NOMO-1 treated with dmso at 0.1 percent for 144 hours (cell line): ENCODE data around the gene ZBTB20.

Experiments
- DNase-seq: peaks from one replicate; lab custom pipeline; 2025; ENCODE audit not compliant: unreplicated experiment; lab: John Stamatoyannopoulos, UW

The ZBTB20 gene

GRCh38 chr3:115089481-115089880, 57.6 kb downstream of the ZBTB20 start:
- DNase-seq: no peak

DNA sequence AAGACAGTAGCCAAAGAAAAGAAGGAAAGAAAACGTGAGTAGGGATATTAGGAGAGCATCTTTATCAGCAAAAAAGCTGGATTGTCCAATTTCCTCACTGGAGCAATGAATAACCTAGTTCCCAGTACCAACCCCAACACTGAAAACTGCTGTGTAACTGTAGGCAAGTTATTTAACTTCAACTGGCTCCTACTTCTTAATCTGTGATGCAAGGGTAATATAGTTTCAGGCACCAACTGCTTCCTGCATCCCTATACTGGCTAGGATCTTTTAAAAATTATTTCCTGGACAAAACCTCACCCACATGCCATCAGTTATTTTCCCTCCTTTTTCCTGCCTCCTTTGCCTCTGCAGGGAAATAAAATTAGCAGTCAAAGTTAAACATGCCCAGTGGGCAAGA, 59.6 kb downstream of the ZBTB20 start:
- no peak for DNase-seq

DNA sequence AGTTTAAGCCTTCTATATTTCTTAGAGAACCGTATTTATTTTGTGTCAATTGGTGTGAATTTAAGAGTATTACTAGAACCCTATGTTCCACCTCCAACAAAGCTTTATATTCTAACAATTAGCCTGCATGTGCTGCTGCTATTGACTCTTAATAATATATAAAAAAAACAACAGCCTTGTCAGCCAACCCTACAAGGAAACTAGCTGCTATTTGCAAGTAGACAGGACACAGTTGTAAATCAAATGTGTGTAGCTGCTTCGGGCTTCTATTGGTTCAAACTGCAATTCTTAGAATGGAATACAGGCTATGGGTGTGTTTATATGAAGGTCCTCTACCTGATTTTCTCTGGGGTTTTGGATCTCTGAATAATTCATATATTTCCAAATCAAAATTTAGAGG, 60.7 kb downstream of the ZBTB20 start:
- DNase-seq: no peak

- DNase-seq: no peak
Observed at GRCh38 chr3:115085197-115085865, 61.8 kb downstream of the ZBTB20 start.

- no peak for DNase-seq
Observed at GRCh38 chr3:115084686-115085085, 62.4 kb downstream of the ZBTB20 start.

GRCh38 chr3:115082260-115082659, 64.8 kb downstream of the ZBTB20 start:
- DNase-seq: no peak

GRCh38 chr3:115081444-115081843, 65.6 kb downstream of the ZBTB20 start:
- DNase-seq: no peak

GRCh38 chr3:115077501-115078250, 69.4 kb downstream of the ZBTB20 start:
- no peak for DNase-seq

- DNase-seq: no peak
Observed at GRCh38 chr3:115074502-115074901, 72.6 kb downstream of the ZBTB20 start.

DNA sequence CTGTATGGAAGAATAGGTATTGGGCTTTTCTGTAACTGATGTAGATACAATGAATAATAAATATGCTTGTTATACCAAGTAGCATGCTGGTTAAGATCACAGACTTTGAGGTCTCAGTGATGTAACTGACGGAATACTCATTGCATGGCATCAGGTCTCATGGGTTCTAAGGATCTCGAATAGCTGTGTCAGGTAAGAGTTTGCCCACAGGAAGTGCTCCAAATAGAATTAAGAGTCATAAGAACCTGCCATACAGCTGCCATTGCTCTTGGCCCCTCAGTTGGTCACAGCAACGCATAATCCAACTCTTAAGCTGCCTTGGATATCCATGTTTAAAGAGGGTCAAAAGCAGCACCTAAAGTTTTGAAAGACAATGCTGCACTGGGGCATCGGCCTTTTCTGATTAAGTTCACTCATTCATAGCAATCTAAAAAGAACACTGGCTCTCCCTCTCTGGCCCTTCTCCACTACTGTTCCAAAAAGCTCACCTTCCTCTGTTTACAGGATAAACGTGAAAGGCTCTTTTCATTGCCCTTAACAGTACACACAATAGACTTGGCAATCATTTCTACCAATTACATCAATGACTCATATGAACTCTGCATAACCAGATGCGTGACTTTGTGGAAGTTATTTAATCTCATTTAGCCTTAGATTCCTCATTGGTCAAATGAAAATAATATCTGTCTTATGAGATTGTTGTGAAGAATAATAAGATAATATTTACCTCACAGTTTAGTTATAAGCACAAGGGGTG, 74.6 kb downstream of the ZBTB20 start:
- DNase-seq: no peak

DNA sequence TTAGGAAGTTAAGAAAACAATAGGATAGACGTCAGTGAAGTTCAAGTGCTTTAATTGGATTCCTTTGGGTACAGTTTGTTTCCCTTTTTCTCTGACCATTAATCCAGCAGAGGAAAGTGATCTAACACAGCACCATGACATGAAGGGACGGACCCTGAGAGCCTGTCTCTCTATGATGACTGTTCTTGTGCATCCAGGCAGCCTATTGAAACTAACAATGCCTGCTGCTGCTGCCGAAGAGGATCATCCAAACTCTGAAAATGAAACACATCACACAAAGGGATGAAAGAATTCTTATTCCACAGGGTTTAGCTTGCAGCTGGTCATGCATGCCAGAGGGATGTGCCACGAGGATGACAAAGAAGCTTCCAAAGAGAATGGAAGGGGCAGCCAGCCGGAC, 75.5 kb downstream of the ZBTB20 start:
- DNase-seq: no peak

- no peak for DNase-seq
Observed at GRCh38 chr3:115071166-115071565, 75.9 kb downstream of the ZBTB20 start.

DNA sequence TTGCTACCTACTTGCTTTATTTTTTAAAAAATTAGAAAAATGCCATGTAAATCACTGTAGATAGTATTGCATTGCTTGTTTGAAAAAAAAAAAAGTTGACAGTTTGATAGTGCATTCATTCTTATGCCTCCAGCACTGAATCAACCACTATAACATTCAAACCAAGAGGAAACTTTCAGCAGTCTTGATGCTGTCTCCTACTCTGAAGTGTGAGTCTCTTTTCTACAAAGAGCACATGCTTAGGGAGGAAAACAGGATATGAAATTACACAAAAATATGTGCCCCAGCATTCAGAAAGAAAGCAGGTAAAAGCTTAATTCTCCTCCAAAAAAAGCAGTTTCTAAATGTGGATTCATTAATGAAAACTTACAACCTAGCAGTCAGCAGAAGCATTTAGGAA, 78.3 kb downstream of the ZBTB20 start:
- no peak for DNase-seq

DNA sequence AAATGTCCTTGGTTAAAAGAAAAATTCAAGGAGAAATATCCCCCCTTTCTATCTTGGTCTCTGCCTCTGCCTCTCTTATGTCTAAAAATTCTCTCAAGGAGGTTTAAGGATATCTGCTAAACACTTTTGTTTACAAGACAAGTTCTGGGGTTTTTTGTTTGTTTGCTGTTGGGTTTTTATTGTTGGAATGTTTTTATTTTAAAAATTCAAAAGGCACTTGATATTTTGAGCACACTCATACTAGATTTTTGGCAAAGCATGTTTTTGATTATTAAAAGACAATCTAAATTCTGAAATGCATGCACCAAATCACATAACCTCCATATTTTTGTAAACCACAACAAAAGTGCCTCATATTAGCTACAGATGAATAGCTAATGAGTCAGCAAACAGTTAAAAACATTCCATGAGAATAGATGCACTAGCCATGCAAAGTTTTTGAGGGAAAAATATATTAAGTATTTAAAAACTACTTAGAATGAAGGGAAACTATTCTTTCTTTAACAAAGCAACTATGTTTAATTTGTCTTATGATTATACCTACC, 84.6 kb downstream of the ZBTB20 start:
- DNase-seq: no peak

- no peak for DNase-seq
Observed at GRCh38 chr3:115062009-115062408, 85.1 kb downstream of the ZBTB20 start.

GRCh38 chr3:115052906-115053305, 94.2 kb downstream of the ZBTB20 start:
- DNase-seq: no peak

GRCh38 chr3:115042351-115042750, 104.7 kb downstream of the ZBTB20 start:
- DNase-seq: no peak

DNA sequence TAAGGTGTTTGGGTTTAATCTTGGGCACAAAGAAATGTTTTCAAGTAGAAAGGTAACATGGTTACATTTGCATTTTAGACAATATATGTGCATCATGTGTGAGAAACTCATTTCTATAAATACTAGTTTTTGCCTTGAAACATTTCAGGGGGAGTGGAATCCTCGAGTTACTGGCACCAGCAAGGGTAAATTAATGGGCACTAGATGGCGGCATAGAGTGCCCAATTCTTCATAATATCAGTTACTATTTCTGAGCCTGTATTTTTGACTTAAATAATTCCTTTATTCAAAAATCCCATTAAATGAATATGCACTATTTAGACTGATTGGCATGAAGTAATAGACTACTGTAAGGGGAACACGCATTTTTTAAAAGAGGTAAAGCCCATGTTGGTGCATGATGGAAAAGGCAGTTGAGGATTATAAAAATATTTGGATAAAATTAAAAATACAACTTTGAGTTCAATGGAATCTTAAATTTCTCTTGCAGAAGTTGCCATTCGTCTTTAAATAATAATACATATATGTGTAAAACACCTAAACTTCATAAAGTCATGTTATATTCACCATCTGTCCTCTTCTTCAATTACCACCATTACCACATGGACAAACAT, 106.3 kb downstream of the ZBTB20 start:
- DNase-seq: no peak

DNA sequence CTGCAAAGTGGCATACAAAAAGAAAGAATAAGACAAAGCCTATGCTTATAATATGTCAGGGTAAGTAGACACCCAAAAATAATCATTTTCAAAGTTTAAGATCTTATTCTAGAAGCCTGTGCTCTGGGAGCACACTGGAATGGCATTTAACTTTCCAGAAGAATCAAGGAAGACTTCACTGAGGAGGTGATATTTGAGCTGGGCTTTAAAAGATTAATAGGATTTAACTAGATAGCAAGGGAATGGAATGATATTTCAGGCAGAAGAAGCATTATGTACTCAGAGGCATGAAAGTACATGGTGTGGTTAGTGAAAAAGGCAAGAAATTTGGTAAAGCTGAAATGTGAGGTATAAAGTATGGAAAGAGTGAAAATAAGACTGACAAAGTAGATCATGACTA, 106.8 kb downstream of the ZBTB20 start:
- no peak for DNase-seq

DNA sequence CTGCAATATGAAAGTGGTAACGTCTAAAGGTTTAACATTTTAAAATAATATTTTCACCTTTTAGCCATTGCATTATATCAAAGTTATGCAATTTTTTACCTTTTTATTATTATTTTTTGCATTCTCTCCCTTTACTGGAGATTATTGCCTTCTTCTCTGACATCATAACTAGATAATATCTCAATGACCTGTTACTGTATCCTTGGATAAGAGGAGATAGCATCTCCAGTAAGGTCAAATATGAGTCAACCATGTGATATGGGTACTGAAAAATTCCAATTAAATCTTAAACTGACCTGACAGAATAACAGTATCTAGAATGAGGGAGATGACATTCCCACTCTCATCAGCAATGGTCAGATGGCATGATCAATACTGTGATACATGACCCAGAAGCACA, 108.3 kb downstream of the ZBTB20 start:
- no peak for DNase-seq

GRCh38 chr3:115022835-115023398, 124.2 kb downstream of the ZBTB20 start:
- no peak for DNase-seq
